ENCODE data around the gene ZSCAN5B.

Gene ZSCAN5B

DNA sequence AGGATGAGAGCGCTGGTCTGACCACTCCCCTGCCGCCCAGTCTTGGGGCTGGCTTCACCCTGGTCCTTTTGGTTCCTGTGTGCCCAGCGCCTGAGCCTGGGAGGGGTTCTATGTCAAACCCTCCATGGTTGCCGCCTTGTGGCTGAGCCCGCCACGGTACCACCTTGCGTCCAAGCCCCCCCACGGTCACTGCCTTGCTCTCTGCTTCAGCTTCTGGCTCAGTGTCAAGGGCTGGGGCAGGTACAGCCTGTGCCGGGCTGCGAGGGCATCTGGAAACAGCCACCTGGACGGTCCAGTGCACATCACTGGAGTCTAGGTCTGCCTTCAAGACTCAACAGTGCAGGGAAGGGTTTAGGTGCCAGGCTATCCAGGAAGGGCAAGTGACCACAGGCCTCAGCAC lies 36.0 kb downstream of the ZSCAN5B start:
- H3K9me3 ChIP-seq (ENCODE audit: insufficient read depth, low read length, severe bottlenecking), result peaks cover 2% of the 10 kb centered on the region
- TF ChIP-seq EZH2 (IDR thresholded peaks at IDR 0.05; ENCODE audit: borderline replicate concordance, low read depth, low read length, severe bottlenecking), result no peak
- TF ChIP-seq, protein P1, sequence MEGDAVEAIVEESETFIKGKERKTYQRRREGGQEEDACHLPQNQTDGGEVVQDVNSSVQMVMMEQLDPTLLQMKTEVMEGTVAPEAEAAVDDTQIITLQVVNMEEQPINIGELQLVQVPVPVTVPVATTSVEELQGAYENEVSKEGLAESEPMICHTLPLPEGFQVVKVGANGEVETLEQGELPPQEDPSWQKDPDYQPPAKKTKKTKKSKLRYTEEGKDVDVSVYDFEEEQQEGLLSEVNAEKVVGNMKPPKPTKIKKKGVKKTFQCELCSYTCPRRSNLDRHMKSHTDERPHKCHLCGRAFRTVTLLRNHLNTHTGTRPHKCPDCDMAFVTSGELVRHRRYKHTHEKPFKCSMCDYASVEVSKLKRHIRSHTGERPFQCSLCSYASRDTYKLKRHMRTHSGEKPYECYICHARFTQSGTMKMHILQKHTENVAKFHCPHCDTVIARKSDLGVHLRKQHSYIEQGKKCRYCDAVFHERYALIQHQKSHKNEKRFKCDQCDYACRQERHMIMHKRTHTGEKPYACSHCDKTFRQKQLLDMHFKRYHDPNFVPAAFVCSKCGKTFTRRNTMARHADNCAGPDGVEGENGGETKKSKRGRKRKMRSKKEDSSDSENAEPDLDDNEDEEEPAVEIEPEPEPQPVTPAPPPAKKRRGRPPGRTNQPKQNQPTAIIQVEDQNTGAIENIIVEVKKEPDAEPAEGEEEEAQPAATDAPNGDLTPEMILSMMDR (IDR thresholded peaks at IDR 0.05; ENCODE audit: borderline replicate concordance, extremely low read depth, low read length, poor library complexity, severe bottlenecking), result no peak
- H3K4me2 ChIP-seq (ENCODE audit: insufficient read depth, low read length), result no peak overlapping the region
- no peak overlapping the region for H3K9ac ChIP-seq (ENCODE audit: low read depth, low read length)
- ATAC-seq (ENCODE audit: insufficient read depth, low read depth), result no peak
- H3K27me3 ChIP-seq (ENCODE audit: insufficient read depth, low read length, poor library complexity), result no peaks in the 10 kb centered on the region
- H3K79me2 ChIP-seq (ENCODE audit: insufficient read depth, low read length), result no peaks in the 10 kb centered on the region
- peaks cover 50% of the 10 kb centered on the region for H3K36me3 ChIP-seq (ENCODE audit: insufficient read depth, low read length)
- peak overlapping the region; percentile 53 for H3K27ac ChIP-seq (ENCODE audit: low read length)
- no peak overlapping the region for H3K4me3 ChIP-seq (ENCODE audit: low read depth in 1 of 2, low read length in 2 of 2)
- no peak overlapping the region for H2AFZ ChIP-seq (ENCODE audit: low read depth, low read length)
- no peak for DNase-seq
- H4K20me1 ChIP-seq (ENCODE audit: insufficient read depth, low read length), result peaks cover 3% of the 10 kb centered on the region; the same call in 1 of the 2 replicates
- H3K4me1 ChIP-seq (ENCODE audit: insufficient read depth, low read length), result peaks cover 38% of the 10 kb centered on the region

DNA sequence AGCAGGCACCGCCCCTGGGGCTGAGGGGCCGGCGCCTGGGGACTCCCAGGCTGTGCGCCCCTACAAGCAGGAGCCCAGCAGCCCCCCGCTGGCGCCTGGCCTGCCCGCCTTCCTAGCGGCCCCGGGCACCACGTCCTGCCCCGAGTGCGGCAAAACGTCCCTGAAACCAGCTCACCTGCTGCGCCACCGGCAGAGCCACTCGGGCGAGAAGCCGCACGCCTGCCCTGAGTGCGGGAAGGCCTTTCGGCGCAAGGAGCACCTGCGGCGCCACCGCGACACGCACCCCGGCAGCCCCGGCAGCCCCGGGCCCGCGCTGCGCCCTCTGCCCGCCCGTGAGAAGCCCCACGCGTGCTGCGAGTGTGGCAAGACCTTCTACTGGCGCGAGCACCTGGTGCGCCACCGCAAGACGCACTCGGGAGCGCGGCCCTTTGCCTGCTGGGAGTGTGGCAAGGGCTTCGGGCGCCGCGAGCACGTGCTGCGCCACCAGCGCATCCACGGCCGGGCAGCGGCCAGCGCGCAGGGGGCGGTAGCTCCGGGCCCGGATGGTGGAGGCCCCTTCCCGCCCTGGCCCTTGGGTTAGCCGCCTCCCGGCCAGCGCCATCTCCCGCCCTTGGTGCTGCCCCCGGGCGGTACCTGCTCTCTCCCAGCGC lies 37.8 kb downstream of the ZSCAN5B start:
- TF ChIP-seq EZH2 (IDR thresholded peaks at IDR 0.05; ENCODE audit: borderline replicate concordance, low read depth, low read length, severe bottlenecking), result no peak
- TF ChIP-seq, protein P1 (IDR thresholded peaks at IDR 0.05; ENCODE audit: borderline replicate concordance, extremely low read depth, low read length, poor library complexity, severe bottlenecking), result no peak
- Histone ChIP-seq H3K9me3 (ENCODE audit: insufficient read depth, low read length, severe bottlenecking) (peaks cover 2% of the 10 kb centered on the region), H3K4me3 (ENCODE audit: low read depth in 1 of 2, low read length in 2 of 2) (no peak overlapping the region), H3K27ac (ENCODE audit: low read length) (no peak overlapping the region), H3K27me3 (ENCODE audit: insufficient read depth, low read length, poor library complexity) (no peaks in the 10 kb centered on the region), H3K4me1 (ENCODE audit: insufficient read depth, low read length) (peaks cover 38% of the 10 kb centered on the region), H3K9ac (ENCODE audit: low read depth, low read length) (no peak overlapping the region), H3K36me3 (ENCODE audit: insufficient read depth, low read length) (peaks cover 67% of the 10 kb centered on the region), H4K20me1 (ENCODE audit: insufficient read depth, low read length) (peaks cover 4% of the 10 kb centered on the region; the same call in 1 of the 2 replicates), H2AFZ (ENCODE audit: low read depth, low read length) (no peak overlapping the region), H3K4me2 (ENCODE audit: insufficient read depth, low read length) (no peak overlapping the region), H3K79me2 (ENCODE audit: insufficient read depth, low read length) (no peaks in the 10 kb centered on the region)
- DNase-seq, result no peak
- no peak for ATAC-seq (ENCODE audit: insufficient read depth, low read depth)

GRCh38 chr19:56159009-56159559 lies 38.5 kb downstream of the ZSCAN5B start:
- no peak overlapping the region for H3K4me2 ChIP-seq (ENCODE audit: insufficient read depth, low read length)
- DNase-seq (no peak), ATAC-seq (ENCODE audit: insufficient read depth, low read depth) (no peak)
- no peak overlapping the region for H2AFZ ChIP-seq (ENCODE audit: low read depth, low read length)
- peaks cover 32% of the 10 kb centered on the region for H3K4me1 ChIP-seq (ENCODE audit: insufficient read depth, low read length)
- TF ChIP-seq, protein P1 (IDR thresholded peaks at IDR 0.05; ENCODE audit: borderline replicate concordance, extremely low read depth, low read length, poor library complexity, severe bottlenecking), result no peak
- no peak for TF ChIP-seq EZH2 (IDR thresholded peaks at IDR 0.05; ENCODE audit: borderline replicate concordance, low read depth, low read length, severe bottlenecking)
- no peak overlapping the region for H3K9ac ChIP-seq (ENCODE audit: low read depth, low read length)
- H3K36me3 ChIP-seq (ENCODE audit: insufficient read depth, low read length), result peaks cover 72% of the 10 kb centered on the region
- H4K20me1 ChIP-seq (ENCODE audit: insufficient read depth, low read length), result peaks cover 8% of the 10 kb centered on the region; the same call in 1 of the 2 replicates
- no peak overlapping the region for H3K27ac ChIP-seq (ENCODE audit: low read length)
- no peaks in the 10 kb centered on the region for H3K27me3 ChIP-seq (ENCODE audit: insufficient read depth, low read length, poor library complexity)
- H3K79me2 ChIP-seq (ENCODE audit: insufficient read depth, low read length), result no peaks in the 10 kb centered on the region
- peaks cover 2% of the 10 kb centered on the region for H3K9me3 ChIP-seq (ENCODE audit: insufficient read depth, low read length, severe bottlenecking)
- H3K4me3 ChIP-seq (ENCODE audit: low read depth in 1 of 2, low read length in 2 of 2), result no peak overlapping the region
